Frontal cortex (tissue), 4 donors: ENCODE measurements around the gene ZG16B. TPM values are rescaled to one million over a fixed set of nuclear protein-coding genes. Genes with fewer than 3 reads are reported as not detected.

ENCODE experiments used
- DNase-seq, 2 donors: peaks; one replicate each; pipeline ENCODE4 v3.0.0; 2012; ENCODE audit warnings: low spot score in 2 of 2
- FAIRE-seq: peaks from 2 replicates; lab custom pipeline; 2012; peaks lifted over from hg19 to GRCh38; lab: Jason Lieb, UNC
- total RNA-seq: library from RNA; depleted of rRNA; stranded (reverse); fragments of >200 nt; gene quantifications from one replicate; pipeline ENCODE4 v1.2.3, GENCODE V29; 2014
- donor health status: control.
- donor health status: control.
- donor health status: control.

Gene ZG16B
- total RNA-seq, 1 donor from 2014 or later: not detected

- FAIRE-seq (no peak), DNase-seq (no peak)
These were observed 26.4 kb upstream of the ZG16B start for GRCh38 chr16:2803545-2804195.

- DNase-seq (no peak), FAIRE-seq (no peak)
These were observed 25.4 kb upstream of the ZG16B start for GRCh38 chr16:2804728-2805127.

GRCh38 chr16:2806286-2806685 is 23.8 kb upstream of the ZG16B start:
- FAIRE-seq (no peak), DNase-seq (no peak)

GRCh38 chr16:2808181-2808580 is 21.9 kb upstream of the ZG16B start:
- no peak for FAIRE-seq

GRCh38 chr16:2809149-2809760 is 20.8 kb upstream of the ZG16B start:
- DNase-seq (no peak), FAIRE-seq (no peak)

More at GRCh38 chr16:2808181-2808580, 21.9 kb upstream of the ZG16B start:
- DNase-seq: no peak

- FAIRE-seq: no peak
- DNase-seq: no peak
These were observed 19.5 kb upstream of the ZG16B start for GRCh38 chr16:2810651-2811050.

- no peak for DNase-seq
- no peak for FAIRE-seq
These were observed 18.2 kb upstream of the ZG16B start for GRCh38 chr16:2811703-2812471.

GRCh38 chr16:2813771-2814221 is 16.3 kb upstream of the ZG16B start:
- no peak for FAIRE-seq
- DNase-seq: no peak

GRCh38 chr16:2814551-2815298 is 15.4 kb upstream of the ZG16B start:
- no peak for DNase-seq
- no peak for FAIRE-seq

GRCh38 chr16:2815299-2815771 is 14.8 kb upstream of the ZG16B start:
- DNase-seq (no peak), FAIRE-seq (no peak)

- FAIRE-seq: no peak
- no peak for DNase-seq
These were observed 13.3 kb upstream of the ZG16B start, which contains the start of gene PRSS21 for GRCh38 chr16:2816751-2817339. Gene PRSS21 (plus strand): TSS chr16:2817237. CDS start chr16:2817269, 32 bp downstream.

- DNase-seq (no peak), FAIRE-seq (no peak)
These were observed 12.5 kb upstream of the ZG16B start for GRCh38 chr16:2817340-2818271.

- DNase-seq: no peak
- FAIRE-seq: no peak
These were observed 11.7 kb upstream of the ZG16B start for GRCh38 chr16:2818272-2818876.

- FAIRE-seq: no peak
- no peak for DNase-seq
These were observed 10.7 kb upstream of the ZG16B start for GRCh38 chr16:2819179-2819938.

GRCh38 chr16:2819939-2820835 is 9.9 kb upstream of the ZG16B start:
- no peak for FAIRE-seq
- DNase-seq: no peak

- FAIRE-seq: no peak
These were observed 9.1 kb upstream of the ZG16B start for GRCh38 chr16:2820836-2821486.

More at GRCh38 chr16:2820836-2821486, 9.1 kb upstream of the ZG16B start:
- no peak for DNase-seq
